DND-41 (cell line): Measurements from ENCODE around the gene LEMD2.

ENCODE experiments used
- ATAC-seq: fragments of 200-7000 bp; cut with Tn5 transposase; 3 replicates; pipeline ENCODE4 v1.9.1; 2021; ENCODE audit warnings: low read depth; ENCODE audit not compliant: insufficient read depth
- DNase-seq: peaks from one replicate; pipeline ENCODE4 v3.0.0-alpha.2; 2020
- H2AFZ ChIP-seq: 2 replicates; pipeline ENCODE4 v1.6.0; 2012; ENCODE audit warnings: low read depth, low read length
- H3K27ac ChIP-seq: 2 replicates; pipeline ENCODE4 v1.5.1; 2012; ENCODE audit warnings: low read length, inconsistent platforms
- H3K27me3 ChIP-seq: fragments of 200-600 bp; sonication (generic); 2 replicates; pipeline ENCODE4 v1.6.0; 2012; ENCODE audit warnings: low read length, mild to moderate bottlenecking, inconsistent platforms; ENCODE audit not compliant: insufficient read depth, poor library complexity
- H3K36me3 ChIP-seq: 2 replicates; pipeline ENCODE4 v1.5.1; 2012; ENCODE audit warnings: low read length, inconsistent platforms; ENCODE audit not compliant: insufficient read depth
- H3K4me1 ChIP-seq: 2 replicates; pipeline ENCODE4 v1.5.1; 2012; ENCODE audit warnings: mild to moderate bottlenecking, low read length; ENCODE audit not compliant: insufficient read depth
- H3K4me2 ChIP-seq: 2 replicates; pipeline ENCODE4 v1.6.0; 2012; ENCODE audit warnings: mild to moderate bottlenecking, moderate library complexity, low read length, inconsistent platforms; ENCODE audit not compliant: insufficient read depth
- H3K4me3 ChIP-seq, 2 experiments: fragments of 200-600 bp in 1 of 2; shearing (Covaris generic) in 1 of 2; 2 replicates each; pipeline ENCODE4 v1.5.1; 2012 to 2016; ENCODE audit warnings: inconsistent platforms in 2 of 2, low read length in 2 of 2, mild to moderate bottlenecking in 2 of 2, low read depth in 1 of 2, moderate library complexity in 1 of 2
- H3K79me2 ChIP-seq: 2 replicates; pipeline ENCODE4 v1.6.0; 2012; ENCODE audit warnings: low read length, inconsistent platforms; ENCODE audit not compliant: insufficient read depth
- H3K9ac ChIP-seq: 2 replicates; pipeline ENCODE4 v1.6.0; 2012; ENCODE audit warnings: low read depth, mild to moderate bottlenecking, inconsistent platforms, low read length, moderate library complexity
- H3K9me3 ChIP-seq: 2 replicates; pipeline ENCODE4 v1.5.1; 2012; ENCODE audit warnings: low read length, moderate library complexity, mild to moderate bottlenecking, inconsistent platforms; ENCODE audit not compliant: insufficient read depth, severe bottlenecking
- H4K20me1 ChIP-seq: 2 replicates; pipeline ENCODE4 v1.6.0; 2012; ENCODE audit warnings: low read length; ENCODE audit not compliant: insufficient read depth
- CTCF ChIP-seq: IDR thresholded peaks from 2 replicates; pipeline ENCODE4 v1.5.1; 2012; ENCODE audit warnings: borderline replicate concordance, low read length, moderate library complexity, mild to moderate bottlenecking; ENCODE audit not compliant: poor library complexity, severe bottlenecking; ENCODE audit errors: extremely low read depth
- EZH2 ChIP-seq: IDR thresholded peaks from 3 replicates; pipeline ENCODE4 v1.6.1; 2012; ENCODE audit warnings: borderline replicate concordance, low read depth, mild to moderate bottlenecking, moderate library complexity, low read length, inconsistent platforms; ENCODE audit not compliant: severe bottlenecking

Gene LEMD2

DNA sequence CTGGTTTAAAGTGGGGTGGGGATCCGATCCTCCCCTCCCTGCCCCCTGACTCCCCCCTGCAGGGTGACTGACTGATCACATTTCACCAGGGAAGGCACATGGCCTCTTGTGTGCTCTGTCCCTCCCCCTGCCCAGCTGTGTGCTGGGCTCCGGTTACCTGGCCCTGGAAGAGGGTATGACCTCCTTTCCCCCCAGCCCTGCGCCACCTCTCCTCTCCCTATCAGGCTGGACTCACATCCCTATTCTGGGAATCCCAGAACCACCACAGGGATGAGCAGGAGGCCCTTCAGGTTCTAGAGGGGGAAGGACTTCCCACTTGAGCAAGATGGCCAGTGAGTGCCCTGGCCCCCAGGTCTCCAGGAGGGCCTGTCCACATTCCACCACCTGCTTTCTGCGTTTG lies 40.1 kb downstream of the LEMD2 start:
- Histone ChIP-seq H3K9ac (no peak overlapping the region), H3K9me3 (no peaks in the 10 kb centered on the region), H3K36me3 (no peaks in the 10 kb centered on the region), H3K27ac (no peak overlapping the region), H2AFZ (no peak overlapping the region), H4K20me1 (peaks cover 10% of the 10 kb centered on the region; the same call in 1 of the 2 replicates), H3K79me2 (no peaks in the 10 kb centered on the region), H3K4me2 (no peak overlapping the region), H3K4me3 (no peak overlapping the region), H3K27me3 (peaks cover 4% of the 10 kb centered on the region), H3K4me1 (peaks cover 7% of the 10 kb centered on the region)
- no peak for ATAC-seq
- TF ChIP-seq EZH2 (no peak), CTCF (no peak)
- DNase-seq = no peak

GRCh38 chr6:33747823-33748222 lies 41.1 kb downstream of the LEMD2 start:
- Histone ChIP-seq H3K27me3 (peaks cover 4% of the 10 kb centered on the region), H3K4me3 (no peak overlapping the region), H3K36me3 (no peaks in the 10 kb centered on the region), H3K27ac (no peak overlapping the region), H3K9me3 (no peaks in the 10 kb centered on the region), H3K79me2 (no peaks in the 10 kb centered on the region), H3K4me1 (peaks cover 7% of the 10 kb centered on the region), H3K9ac (no peak overlapping the region), H2AFZ (no peak overlapping the region), H4K20me1 (peaks cover 10% of the 10 kb centered on the region; the same call in 1 of the 2 replicates), H3K4me2 (no peak overlapping the region)
- no peak for ATAC-seq
- no peak for DNase-seq
- TF ChIP-seq CTCF = no peak
- TF ChIP-seq EZH2 = no peak

DNA sequence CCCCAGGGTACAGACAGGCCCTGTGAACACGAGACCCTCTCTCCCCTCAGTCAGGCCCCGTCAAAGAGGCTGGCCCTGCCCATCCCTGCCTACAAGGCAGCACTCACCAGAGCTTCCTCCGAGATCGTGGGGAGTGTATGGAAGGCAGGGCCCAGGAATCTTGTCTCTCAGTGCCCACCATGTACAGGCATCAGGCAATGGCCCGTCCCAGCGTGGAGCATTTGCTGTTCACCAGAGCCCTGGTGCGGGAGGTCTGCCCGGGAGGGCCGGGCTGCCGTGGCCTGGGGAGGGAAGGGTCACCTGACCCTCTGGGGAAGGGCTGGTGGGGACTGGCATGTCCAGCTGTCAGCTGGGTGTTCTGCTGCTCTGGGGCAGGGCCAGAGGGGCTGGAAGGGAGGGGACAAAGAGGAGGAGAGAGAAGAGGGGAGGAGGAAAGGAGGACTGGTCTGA lies 42.3 kb downstream of the LEMD2 start, which contains the start of gene IP6K3:
TSS of gene IP6K3 (minus strand) at position 255 of the 450 bp plus-strand sequence. CDS start 11,429 bp downstream, outside the sequence.
- Histone ChIP-seq H3K4me1 (no peaks in the 10 kb centered on the region), H3K79me2 (no peaks in the 10 kb centered on the region), H4K20me1 (peaks cover 10% of the 10 kb centered on the region; the same call in 1 of the 2 replicates), H3K9ac (no peak within 1 kb of the TSS), H3K9me3 (no peaks in the 10 kb centered on the region), H3K27ac (no peak within 1 kb of the TSS), H3K4me3 (no peak within 1 kb of the TSS), H3K4me2 (no peak within 1 kb of the TSS), H3K27me3 (peaks cover 4% of the 10 kb centered on the region), H3K36me3 (no peaks in the 10 kb centered on the region), H2AFZ (no peak within 1 kb of the TSS)
- ATAC-seq (no peak), DNase-seq (no peak)
- TF ChIP-seq CTCF = no peak
- TF ChIP-seq EZH2 = no peak
